Stimulated activated CD4-positive, alpha-beta T cell treated with anti-CD3 and anti-CD28 coated beads, Interleukin-1b, Interleukin-23, amount 100 ng/mL, for 24 hours (primary cell): ENCODE measurements around the gene CDC14A.
"Not testable (repeated sequence)": the region's sequence is repeated elsewhere in the genome, so short reads cannot be mapped to it uniquely, and the experiment has no call there.

Source experiments
- DNase-seq, 4 experiments: peaks; one replicate each; pipeline ENCODE4 v3.0.0-alpha.2; 2020; ENCODE audit warnings: low read depth in 4 of 4, low spot score in 1 of 4

CDC14A gene

DNA sequence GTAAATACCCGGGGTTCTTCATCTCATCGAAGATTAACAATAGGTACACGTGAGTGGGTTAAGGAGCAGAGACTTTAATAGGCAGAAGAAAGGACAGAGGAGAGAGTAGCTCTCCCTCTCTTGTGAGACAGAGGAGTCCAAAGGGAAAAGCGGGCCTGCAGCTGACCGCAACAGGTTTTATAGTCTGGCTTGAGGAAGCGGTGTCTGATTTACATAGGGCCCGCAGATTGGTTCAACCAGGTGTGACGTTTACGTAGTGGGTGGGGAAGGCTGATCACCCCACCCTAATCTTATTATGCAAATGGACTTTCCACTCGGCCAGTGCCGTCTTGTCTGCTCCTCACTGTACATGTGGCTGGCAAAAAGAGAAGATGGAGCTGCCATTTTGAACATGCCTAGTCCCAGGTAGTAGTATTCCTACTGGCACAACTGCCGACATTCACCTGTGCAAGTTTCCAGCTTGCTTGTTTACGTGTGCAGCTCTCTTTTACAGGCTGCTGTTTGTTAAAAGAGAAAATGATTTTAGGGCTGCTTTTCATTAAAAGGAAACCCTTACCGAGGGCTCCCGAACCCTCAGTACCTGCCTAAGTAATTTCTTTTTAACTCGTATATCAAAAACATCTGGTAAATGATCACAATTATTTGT, 10.6 kb downstream of the CDC14A start:
- DNase-seq = no peak

DNA sequence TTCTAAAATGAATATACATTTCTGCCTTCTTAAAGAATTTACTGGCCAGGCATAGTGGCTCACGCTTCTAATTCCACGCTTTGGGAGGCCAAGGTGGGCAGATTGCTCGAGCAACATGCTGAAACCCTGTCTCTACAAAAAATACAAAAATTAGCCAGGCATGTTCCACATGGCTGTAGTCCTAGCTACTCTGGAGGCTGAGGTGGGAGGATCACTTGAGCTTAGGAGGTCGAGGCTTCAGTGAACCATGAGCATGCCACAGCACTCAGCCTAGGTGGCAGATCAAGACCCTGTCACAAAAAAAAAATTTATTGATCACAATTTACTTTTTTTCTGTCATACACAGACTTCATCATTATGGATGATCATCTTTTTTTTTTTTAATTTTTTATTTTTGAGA, 11.5 kb downstream of the CDC14A start:
- no peak for DNase-seq

DNA sequence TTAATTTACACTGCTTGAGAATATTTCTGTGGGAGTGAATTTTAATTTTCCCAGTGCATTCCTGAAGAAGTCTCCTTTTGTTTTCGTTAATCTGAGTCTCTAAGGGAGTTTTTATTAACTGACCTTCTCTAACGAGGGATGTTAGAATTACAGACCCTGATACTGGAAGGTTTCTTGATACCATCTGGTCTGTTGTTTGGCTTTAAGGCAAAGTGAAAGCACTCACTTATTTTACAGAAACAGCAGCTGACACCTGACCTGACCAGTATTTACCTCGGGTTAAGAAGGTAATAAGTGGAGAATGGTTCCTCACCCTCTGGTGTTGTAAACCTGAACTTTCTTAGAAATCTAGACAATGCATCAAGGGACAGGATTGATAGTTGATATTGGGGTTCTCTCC, 12.4 kb downstream of the CDC14A start:
- DNase-seq = no peak

DNA sequence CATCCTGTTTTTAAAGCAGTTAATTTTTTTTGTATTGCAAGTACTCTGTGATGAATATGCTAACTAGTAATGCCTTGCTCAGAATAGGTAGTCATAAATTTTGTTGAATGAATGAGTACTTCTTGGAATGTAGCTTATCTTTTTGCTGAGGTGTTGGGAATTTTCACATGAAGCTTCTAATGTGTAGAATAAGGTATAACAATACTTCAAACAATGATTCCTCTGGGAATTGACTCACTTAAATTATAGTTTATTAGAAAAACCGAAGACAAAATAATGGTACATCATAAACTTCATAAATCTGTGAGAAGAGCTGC, 13.9 kb downstream of the CDC14A start:
- DNase-seq = no peak

DNA sequence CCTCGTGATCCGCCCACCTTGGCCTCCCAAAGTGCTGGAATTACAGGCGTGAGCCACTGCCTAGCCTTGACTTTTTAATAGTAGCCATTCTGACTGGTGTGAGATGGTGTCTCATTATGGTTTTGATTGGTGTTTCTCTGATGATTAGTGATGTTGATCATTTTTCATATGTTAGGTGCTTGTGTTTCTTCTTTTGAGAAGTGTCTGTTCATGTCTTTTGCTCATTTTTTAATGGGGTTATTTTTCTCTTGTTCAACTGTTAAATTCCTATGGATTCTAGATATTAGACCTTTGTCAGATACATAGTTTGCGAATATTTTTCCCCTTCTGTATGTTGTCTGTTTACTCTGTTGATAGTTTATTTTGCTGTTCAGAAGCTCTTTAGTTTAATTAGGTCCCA, 17.0 kb downstream of the CDC14A start:
- not testable (repeated sequence) for DNase-seq

DNA sequence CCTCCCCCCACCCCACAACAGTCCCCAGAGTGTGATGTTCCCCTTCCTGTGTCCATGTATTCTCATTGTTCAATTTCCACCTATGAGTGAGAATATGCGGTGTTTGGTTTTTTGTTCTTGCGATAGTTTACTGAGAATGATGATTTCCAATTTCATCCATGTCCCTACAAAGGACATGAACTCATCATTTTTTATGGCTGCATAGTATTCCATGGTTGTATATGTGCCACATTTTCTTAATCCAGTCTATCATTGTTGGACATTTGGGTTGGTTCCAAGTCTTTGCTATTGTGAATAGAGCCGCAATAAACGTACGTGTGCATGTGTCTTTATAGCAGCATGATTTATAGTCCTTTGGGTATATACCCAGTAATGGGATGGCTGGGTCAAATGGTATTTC, 21.6 kb downstream of the CDC14A start:
- DNase-seq = not testable (repeated sequence)

DNA sequence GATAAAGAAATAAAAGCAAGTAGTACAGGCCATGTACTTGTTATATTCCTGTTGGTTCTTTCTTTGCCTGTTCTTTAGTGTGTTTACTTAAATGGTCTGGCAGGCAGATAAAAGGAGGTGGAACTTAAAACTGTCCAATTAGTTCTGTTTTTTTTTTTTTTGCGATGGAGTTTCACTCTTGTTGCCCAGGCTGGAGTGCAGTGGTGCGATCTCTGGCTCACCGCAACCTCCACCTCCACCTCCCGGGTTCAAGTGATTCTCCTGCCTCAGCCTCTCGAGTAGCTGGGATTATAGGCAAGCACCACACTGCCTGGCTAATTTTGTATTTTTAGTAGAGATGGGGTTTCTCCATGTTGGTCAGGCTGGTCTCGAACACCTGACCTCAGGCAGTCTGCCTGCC, 24.6 kb downstream of the CDC14A start:
- DNase-seq = not testable (repeated sequence)

DNA sequence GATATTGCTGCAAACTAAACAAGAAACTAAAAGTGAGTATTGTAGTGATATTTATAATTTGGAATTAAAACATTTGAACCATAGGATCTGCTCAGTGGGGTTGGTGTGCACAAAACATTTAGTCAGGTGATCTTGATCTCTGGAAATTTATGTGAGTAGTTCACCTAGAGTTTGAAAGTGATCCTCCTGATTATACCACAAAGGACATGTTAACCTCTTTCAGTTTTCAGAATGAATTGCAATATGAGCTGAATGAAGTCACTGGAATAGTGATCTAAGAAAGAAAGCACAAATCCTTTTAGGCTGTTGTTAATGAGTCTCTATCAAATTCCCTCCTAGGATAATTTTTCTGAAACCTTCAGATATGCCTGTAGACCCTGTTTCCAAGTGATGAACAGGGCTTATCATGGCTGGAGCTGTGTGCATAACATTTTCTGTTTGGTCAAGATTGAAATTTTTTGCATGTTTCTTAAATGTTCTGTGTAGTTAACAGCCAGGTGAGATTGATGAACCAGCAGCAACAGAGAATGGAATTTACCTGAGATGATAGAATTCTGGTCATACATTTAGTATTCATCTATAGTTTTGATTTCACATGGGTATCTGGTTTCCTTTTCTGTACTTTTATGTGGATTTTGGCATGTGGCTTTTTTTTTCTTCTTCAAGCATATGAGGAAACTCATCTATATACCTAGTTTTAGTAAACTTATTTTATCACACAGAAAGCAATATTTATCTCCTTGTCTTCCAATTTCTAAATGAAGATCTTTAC, 25.5 kb downstream of the CDC14A start:
- DNase-seq = no peak

DNA sequence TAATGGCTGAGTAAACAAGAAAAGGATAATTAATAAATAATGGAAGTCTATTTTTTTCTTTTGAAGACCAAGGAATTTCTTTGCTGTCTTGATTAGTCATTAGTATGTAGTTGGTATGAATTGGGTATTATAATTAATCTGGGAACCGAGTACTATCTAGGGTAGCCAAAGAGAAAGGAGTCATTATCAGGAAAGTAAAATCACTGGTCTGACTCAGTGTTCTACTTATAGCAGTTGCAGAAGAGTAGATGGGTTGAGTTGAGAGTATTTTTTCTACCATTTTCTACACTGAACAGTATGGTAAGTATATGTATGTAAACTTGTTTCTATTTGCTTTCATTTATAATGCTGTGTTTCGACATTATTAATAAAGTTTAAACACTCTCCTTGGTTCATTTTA, 26.6 kb downstream of the CDC14A start:
- no peak for DNase-seq

DNA sequence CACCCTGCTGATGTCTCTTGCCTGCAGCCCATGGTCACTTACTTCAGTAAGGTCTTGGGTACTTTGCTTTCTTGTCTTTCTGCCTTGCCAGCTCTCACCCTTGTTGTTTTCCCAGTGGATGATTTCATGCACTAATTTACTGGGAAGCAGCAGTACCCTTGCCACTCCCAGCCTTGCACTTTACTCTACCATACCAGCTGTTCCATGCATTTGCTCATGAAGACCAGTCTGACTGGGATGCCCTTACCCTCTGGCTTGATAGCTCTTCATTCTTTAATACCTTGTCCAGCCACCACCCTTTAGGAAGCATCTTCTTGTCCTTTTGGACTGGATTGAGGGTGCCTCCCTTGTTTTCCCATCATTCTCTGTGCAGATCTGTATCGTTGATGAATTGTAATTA, 28.3 kb downstream of the CDC14A start:
- DNase-seq = no peak

DNA sequence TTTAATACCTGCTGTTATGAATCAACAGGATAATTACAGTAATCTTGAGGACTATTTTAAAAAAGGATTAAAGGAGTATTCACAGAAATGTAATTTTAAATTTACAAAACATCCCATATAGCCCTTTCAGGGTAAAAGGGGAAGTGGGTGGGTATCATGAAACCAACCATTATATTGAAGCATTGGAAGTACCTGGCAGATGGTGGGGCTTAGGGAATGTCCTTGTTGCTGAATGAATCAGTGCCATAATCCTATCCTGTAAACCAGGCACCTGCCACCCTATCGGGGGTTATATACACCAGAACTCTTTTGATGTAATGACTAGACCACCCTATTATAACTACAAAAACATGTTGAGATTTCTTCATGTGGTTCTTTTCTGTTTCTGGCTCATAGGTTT, 30.4 kb downstream of the CDC14A start:
- no peak for DNase-seq

DNA sequence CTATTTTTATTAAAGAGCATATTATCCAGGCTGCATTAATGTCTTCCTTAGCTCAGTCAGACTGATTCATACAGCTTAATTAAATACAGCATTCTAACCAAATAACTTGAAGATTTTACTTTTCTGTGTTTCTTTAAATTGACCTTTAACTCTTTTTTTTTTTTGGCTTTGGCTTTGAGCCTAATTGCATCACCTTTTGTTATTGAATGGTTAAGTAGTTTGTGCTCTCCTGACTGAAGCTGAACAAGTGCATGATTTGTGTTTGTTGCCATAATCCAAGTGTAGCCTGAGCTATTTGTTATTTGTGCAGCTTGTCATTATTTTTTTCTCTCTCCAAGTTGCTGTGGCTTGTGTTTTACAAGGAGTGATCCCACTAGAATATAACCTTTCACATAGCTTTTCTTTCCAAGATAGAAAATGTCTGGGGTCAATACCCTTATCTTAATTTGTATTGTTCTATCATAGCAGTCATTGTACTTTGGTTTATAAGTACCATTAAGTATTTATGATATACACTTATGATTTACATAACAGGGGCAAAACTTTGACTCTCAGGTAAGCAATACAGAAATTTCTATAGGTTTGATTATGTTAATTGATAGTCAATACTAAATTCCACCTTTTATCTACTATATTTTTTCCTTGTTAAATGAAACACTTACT, 31.6 kb downstream of the CDC14A start:
- no peak for DNase-seq

DNA sequence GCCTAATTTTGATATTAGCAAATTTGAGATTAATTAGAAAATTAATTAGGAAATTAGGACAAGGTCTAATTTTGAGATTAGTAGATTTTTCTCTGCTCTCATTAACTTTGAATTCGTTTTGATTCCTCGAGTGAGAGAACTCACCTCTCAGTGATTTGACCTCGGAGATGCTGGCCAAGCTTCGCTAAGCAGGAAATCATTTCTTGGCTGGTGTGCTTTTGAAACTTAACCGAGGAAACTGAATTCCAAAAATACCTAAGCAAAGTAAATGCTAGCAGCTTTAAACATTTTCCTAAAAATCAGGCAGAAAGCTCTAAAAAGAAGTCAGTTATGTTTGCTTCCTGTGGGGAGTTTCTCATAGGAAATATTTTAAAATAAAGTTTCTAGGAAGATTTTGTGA, 34.9 kb downstream of the CDC14A start:
- no peak for DNase-seq

DNA sequence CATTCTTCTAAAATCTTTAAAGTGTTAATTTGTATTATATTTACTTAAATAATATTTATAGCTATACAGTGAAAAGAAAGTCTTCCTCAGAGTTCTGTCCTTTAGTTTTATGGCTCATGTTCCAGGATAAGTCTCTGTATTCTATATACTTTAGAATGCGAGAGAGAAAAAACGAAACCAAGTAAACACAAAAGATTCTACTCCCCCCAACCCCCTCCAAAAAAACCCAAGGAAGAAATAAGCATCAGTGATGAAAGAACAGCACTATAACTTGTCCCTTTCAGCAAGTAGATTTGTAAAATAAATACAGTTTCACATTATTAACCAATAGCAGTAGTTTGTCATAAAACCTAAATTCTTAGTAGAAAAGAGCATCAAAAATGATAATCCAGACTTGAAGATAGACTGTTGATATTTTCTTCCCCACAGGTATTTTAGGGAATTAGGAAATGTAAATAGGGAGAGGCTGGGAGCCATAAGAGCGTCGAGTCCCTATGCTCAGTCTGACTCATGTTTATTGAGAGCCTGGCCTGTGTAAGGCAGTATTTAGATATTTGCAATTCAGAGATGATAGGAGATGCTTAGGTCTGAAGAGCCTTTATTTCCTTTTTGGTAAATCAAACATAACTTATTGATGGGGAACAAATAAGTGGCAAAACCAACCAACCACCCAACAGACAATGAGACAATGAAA, 35.5 kb downstream of the CDC14A start:
- DNase-seq = no peak

DNA sequence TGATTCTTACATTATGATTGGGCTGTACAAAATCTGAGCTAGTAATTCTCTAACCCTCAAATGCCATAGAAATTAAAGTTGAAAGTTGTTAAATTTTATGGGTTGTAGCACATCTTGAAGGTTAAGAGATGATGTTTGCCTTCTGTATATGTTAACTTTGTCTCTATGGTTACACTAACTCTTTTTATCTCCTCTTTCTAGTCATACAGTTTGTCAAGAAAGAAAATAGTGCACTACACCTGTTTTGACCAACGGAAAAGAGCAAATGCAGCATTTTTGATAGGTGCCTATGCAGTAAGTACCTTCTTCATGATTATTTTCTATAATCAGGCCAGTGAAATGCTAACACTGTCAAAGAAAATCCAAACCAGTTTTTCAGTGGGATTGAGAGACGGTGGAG, 38.2 kb downstream of the CDC14A start:
- no peak for DNase-seq

DNA sequence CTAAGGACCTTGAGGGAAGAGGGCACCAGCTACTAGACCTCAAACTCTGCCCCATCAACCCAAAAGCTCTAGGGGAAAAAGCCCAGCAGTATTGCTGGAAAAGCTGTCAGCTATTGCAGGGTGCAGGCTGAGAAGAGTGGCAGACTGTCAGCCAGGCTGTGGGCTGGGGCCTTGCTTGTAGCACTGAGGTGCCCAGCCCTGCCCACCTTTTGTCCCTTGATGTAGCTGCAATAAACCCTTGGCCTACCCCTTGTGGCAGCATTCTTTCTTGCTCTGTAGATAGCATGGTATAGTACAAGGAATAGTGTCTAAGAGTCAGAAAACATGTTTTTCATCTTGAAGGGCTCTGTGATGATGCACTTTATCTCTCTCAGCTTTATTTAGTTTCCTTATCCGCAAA, 39.4 kb downstream of the CDC14A start:
- DNase-seq = no peak

DNA sequence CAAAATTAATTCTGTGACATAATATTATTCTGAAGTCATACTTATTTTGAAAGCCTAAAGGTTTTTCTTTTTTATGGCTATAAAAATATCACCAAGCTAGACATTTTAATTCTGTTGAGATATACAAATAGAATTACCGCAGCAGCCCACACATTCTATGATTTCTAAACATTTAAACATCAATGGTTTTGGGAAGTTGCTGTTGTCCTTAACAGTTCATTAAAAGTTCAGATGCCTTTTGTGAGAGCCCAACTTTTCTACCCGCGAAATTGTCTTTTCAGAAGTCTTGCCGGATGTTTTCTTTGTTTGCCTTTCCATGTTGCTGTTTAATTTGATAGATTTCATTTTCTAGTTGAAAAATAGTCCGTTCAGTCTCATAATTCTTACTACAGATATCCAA, 40.5 kb downstream of the CDC14A start:
- no peak for DNase-seq

DNA sequence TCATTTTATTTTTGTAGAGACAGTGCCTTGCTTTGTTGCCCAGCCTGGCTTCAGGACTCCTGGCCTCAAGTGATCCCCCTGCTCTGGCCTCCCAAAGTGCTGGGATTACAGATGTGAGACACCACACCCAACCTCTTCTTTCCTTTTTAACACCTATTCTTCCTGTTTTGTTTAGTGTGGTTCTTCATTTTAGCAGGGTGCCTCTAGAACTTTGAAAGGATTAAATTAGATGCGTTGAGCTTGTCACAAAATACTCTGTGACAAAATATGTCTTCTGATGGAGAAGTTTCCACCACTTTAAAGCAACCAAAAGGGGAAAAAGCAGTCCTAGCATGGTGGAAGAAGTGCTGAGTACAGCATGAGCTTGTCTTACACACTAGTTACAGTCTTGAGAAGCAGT, 42.0 kb downstream of the CDC14A start:
- no peak for DNase-seq

DNA sequence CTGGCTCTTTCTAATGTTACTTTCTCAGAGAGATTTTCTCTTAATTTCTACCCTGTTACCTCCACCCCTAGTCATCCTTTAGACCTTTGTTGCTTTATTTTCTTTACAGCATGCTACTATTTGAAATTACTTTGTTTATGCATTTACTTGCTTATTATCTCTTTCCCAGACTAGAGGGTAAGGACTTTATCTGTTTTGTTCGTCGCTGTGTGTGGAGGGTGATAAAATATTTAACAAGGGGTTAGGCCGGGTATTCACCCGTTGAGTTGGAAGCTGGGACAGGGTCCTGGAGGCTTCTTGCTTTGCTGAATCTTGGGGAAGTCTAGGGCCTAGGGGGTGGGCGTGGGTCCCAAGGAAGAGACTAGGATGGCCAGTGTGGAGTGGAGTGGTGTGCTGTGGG, 43.6 kb downstream of the CDC14A start:
- no peak for DNase-seq

DNA sequence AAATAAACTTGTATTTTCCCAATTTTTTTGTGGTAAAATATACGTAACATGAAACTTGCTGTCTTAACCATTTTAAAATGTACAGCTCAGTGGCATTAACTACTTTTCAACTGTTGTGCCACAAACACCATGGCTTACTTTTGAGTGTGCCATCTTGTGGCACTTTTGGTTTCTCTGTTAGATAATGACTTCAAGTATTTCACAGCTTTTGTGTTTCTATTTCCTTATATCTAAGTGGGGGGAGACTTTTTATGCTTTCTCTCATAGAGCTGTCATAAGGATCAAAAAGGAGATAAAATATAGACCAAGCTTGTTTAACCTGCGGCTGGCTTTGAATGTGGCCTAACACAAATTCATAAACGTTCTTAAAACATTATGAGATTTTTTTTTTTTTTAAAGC, 44.3 kb downstream of the CDC14A start:
- no peak for DNase-seq

DNA sequence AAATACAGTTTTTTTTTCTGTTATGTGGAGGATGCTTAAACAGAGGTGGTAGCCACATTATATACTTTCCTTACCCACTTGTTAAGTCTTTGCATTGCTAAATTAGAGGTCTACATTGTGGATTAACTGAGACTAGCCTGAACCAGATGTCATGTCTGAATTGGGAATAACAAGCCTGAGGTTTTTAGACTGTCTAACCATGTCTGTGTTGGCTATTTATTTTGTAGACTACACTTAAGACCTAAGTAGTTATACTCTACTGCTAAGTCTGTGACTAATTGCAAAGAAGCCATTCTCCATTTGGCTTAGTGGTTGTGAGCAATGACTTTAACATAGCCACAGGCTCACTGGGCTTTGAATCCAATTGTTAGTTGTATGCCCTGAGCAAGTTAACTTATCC, 45.4 kb downstream of the CDC14A start:
- no peak for DNase-seq

DNA sequence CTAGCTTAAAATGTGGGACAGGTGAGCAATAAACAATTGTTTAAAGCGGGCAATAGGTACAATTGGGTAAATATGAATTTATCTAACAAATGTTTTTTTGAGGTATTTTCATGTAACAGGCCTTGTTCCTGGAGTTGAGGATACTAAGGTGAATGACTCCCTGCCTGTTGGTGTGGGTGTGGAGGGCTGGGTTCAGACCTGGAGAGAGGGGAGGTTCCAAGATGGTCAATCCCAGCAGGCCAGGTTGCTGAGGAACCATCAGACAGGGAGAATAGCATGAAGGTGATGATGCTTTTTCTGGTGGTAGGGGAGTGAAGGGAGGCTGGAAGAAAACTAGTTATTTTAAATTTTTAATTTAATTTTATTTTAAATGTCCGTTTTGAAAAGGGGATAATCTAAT, 46.3 kb downstream of the CDC14A start:
- no peak for DNase-seq
